Effector memory CD8-positive, alpha-beta T cell (primary cell): ENCODE measurements around the gene SLC22A4.
A peak's percentile ranks its signal among the peaks of the same experiment; 100 is the strongest.

Experiments
- ATAC-seq: fragments of 150-1000 bp; cut with Tn5 transposase; replicated peaks from 2 replicates; pipeline ENCODE4 v1.10.0; 2021; ENCODE audit warnings: mild to moderate bottlenecking, moderate library complexity
- DNase-seq, 3 experiments: peaks; one replicate each; pipeline ENCODE4 v3.0.0; 2021
- H3K27ac Mint-ChIP-seq, 2 donors: one replicate each; pipeline ENCODE4 v1.8.0; 2022; ENCODE audit warnings: mild to moderate bottlenecking in 2 of 2, mixed read lengths in 2 of 2, moderate library complexity in 2 of 2
- H3K27me3 Mint-ChIP-seq, 2 donors: one replicate each; pipeline ENCODE4 v1.8.0; 2022; ENCODE audit warnings: mixed read lengths in 2 of 2
- H3K36me3 Mint-ChIP-seq: one replicate; pipeline ENCODE4 v1.8.0; 2022; ENCODE audit warnings: mild to moderate bottlenecking, moderate library complexity, mixed read lengths; ENCODE audit not compliant: insufficient read depth
- H3K4me1 Mint-ChIP-seq, 2 donors: one replicate each; pipeline ENCODE4 v1.8.0; 2022; ENCODE audit warnings: low read depth in 2 of 2, mixed read lengths in 2 of 2
- H3K4me3 Mint-ChIP-seq, 2 donors: one replicate each; pipeline ENCODE4 v1.8.0; 2022; ENCODE audit warnings: mild to moderate bottlenecking in 2 of 2, mixed read lengths in 2 of 2, moderate library complexity in 2 of 2
- H3K9me3 Mint-ChIP-seq, 2 donors: one replicate each; pipeline ENCODE4 v1.8.0; 2022; ENCODE audit warnings: mixed read lengths in 2 of 2

The SLC22A4 gene

DNA sequence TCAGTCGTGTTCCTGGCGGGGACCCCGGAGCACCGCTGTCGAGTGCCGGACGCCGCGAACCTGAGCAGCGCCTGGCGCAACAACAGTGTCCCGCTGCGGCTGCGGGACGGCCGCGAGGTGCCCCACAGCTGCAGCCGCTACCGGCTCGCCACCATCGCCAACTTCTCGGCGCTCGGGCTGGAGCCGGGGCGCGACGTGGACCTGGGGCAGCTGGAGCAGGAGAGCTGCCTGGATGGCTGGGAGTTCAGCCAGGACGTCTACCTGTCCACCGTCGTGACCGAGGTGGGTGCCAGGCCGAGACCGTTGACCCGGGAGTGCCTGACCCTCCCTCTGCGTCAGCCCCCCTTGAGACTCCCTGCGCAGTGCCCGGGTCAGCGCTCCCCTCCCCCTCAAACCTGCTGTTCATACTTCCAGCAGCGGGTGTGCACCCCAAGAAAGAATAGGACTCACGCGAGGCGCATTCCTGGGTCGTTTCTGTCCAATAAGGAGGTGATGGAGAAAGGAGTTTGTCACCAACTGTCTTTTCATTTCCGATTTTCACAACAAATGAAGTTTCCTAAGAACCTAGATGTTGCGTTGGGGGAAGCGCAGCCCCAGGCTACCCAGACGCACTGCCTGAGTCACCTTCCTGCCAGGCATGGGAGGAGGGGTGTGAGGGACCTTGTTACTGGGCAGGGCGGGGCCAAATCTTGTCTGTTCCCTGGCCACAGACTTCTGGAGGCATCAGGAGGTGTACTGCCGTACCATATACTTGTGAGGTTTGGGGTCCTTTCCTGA lies 722 bp downstream of the SLC22A4 start:
- DNase-seq (peak; percentile 24 to 52 (median 42)), ATAC-seq (peak; percentile 53)
- H3K27ac Mint-ChIP-seq: peak overlapping the region in 1 of 2 donors; percentile 83
- H3K36me3 Mint-ChIP-seq: no peaks in the 10 kb centered on the region
- H3K9me3 Mint-ChIP-seq: no peaks in the 10 kb centered on the region
- H3K4me1 Mint-ChIP-seq: peaks cover 13 to 17% of the 10 kb centered on the region in 2 donors
- peaks cover 0 to 22% of the 10 kb centered on the region in 2 donors for H3K27me3 Mint-ChIP-seq
- peak overlapping the region; percentile 95 to 98 for H3K4me3 Mint-ChIP-seq

DNA sequence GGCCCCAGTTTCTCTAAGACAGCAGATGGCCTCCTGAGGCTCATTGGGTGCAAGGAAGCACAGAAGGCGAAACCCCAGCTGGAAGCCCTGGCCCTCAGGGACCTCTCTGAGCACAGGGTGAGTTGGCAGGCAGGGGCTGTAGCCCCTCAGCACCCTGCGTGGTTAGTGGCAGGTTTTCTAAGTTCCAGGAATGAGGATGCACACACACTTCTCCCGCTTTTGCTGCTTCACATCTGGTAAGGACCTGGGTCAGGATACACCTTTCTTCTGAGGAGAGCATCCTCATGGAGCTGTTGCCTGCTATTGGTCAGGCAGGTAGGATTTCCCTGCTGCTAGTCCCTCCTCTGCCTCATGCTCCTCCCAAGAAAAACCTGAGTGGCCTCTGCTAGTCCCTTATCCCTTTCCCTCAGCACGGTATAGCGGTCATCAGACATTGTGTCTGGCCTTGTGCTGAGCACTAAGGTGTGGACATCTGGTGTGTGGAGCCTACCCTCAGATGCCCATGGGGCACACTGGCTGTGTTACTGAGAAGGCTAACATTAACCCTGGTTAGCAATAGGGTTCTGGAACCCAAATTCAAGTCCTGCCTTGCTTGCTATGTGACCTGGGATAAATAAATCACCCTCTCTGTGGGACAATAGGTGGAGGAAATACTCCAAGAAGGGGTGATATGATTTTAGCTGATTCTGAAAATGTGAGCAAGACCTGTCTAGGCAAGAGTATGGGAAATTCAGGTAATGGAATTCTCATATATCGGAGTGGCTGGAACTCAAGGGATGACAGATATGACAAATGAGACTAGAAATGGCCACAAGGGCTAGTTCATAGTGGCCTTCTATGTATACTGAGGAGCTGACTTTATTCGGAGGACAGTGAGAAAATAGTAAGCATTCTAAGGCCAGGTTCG lies 1.6 kb downstream of the SLC22A4 start:
- H3K27me3 Mint-ChIP-seq: peaks cover 0 to 22% of the 10 kb centered on the region in 2 donors
- no peak for ATAC-seq
- peak overlapping the region in 1 of 2 donors; percentile 83 for H3K27ac Mint-ChIP-seq
- H3K4me1 Mint-ChIP-seq: peaks cover 13 to 17% of the 10 kb centered on the region in 2 donors
- H3K36me3 Mint-ChIP-seq: no peaks in the 10 kb centered on the region
- no peaks in the 10 kb centered on the region for H3K9me3 Mint-ChIP-seq
- peak overlapping the region; percentile 95 to 98 for H3K4me3 Mint-ChIP-seq
- DNase-seq: no peak

- DNase-seq: no peak
- no peaks in the 10 kb centered on the region for H3K9me3 Mint-ChIP-seq
- H3K4me3 Mint-ChIP-seq: no peak overlapping the region
- ATAC-seq: no peak
- no peaks in the 10 kb centered on the region for H3K36me3 Mint-ChIP-seq
- peaks cover 13 to 17% of the 10 kb centered on the region in 2 donors for H3K4me1 Mint-ChIP-seq
- H3K27ac Mint-ChIP-seq: no peak overlapping the region
- H3K27me3 Mint-ChIP-seq: peaks cover 0 to 22% of the 10 kb centered on the region in 2 donors
These were observed 2.3 kb downstream of the SLC22A4 start for GRCh38 chr5:132296412-132297016.

GRCh38 chr5:132297211-132297940 lies 3.2 kb downstream of the SLC22A4 start:
- no peak overlapping the region for H3K4me3 Mint-ChIP-seq
- DNase-seq (no peak), ATAC-seq (no peak)
- H3K36me3 Mint-ChIP-seq: no peaks in the 10 kb centered on the region
- no peaks in the 10 kb centered on the region for H3K9me3 Mint-ChIP-seq
- H3K27me3 Mint-ChIP-seq: peaks cover 0 to 22% of the 10 kb centered on the region in 2 donors
- peaks cover 13 to 17% of the 10 kb centered on the region in 2 donors for H3K4me1 Mint-ChIP-seq
- H3K27ac Mint-ChIP-seq: no peak overlapping the region

DNA sequence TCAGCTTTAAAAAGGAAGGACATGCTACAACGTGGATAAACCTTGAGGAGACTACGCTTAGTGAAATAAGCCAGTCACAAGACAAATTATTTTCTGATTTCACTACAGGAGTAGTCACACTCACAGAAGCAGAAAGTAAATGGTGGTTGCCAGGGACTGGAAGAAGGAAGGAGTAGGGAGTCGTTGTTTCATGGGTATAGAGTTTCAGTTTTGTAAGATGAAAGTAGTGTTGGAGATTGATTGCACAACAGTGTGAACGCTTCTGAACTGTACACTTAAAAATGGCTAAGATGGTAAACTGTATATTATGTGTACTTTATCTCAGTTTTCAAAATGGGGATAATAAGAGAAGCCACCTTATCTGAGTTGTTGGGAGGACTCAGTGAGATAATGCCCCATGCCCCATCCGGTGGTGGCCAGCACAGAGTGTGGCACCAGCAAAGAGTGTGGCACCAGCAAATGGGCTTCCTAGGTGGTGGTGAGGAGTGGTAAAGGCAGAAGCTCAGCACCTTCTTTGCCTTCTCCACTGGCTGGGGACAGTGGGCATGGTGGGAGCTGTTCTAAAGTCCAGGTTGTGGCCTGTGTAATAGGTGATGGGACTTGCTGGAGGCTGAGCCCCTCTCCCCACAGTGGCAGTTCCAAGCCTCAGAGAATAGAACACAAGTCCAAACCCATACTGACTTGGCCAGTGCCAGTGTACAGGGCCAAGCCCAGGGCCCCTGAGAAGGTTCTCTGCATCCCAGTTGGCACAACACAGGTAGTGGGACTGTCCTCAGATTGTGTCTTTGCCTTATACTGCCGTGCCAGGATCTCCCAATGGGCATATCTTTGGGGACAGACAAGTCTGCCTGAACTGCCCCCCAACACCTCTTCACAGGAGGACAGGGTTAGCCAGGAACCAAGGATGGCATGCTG lies 4.4 kb downstream of the SLC22A4 start:
- Mint-ChIP-seq H3K4me3 (no peak overlapping the region), H3K36me3 (no peaks in the 10 kb centered on the region), H3K27ac (no peak overlapping the region), H3K9me3 (no peaks in the 10 kb centered on the region), H3K27me3 (peaks cover 0 to 22% of the 10 kb centered on the region in 2 donors), H3K4me1 (peaks cover 13% of the 10 kb centered on the region in 2 donors)
- ATAC-seq (no peak), DNase-seq (no peak)

DNA sequence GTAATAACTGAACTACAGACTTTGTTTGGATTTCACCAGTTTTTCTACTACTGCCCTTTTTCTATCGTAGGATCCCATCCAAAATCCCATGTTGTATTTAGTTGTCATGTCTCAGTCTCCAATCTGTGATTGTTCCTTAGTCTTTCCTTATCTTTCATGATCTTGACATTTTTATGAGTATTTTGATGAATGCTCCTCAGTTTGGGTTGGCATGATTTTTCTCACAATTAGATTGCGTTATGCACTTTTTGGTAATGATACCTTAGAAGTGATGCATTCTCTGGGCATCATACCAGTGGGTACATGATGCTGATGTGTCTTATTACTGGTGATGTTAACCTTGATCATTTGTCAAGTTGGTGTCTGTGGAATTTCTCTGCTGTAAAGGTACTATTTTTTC lies 5.7 kb downstream of the SLC22A4 start:
- Mint-ChIP-seq H3K27ac (no peak overlapping the region), H3K4me3 (no peak overlapping the region), H3K4me1 (peaks cover 5 to 6% of the 10 kb centered on the region in 2 donors), H3K36me3 (no peaks in the 10 kb centered on the region), H3K9me3 (peaks cover 0 to under 1% of the 10 kb centered on the region in 2 donors), H3K27me3 (peaks cover 0 to 22% of the 10 kb centered on the region in 2 donors)
- DNase-seq: no peak
- ATAC-seq: no peak

DNA sequence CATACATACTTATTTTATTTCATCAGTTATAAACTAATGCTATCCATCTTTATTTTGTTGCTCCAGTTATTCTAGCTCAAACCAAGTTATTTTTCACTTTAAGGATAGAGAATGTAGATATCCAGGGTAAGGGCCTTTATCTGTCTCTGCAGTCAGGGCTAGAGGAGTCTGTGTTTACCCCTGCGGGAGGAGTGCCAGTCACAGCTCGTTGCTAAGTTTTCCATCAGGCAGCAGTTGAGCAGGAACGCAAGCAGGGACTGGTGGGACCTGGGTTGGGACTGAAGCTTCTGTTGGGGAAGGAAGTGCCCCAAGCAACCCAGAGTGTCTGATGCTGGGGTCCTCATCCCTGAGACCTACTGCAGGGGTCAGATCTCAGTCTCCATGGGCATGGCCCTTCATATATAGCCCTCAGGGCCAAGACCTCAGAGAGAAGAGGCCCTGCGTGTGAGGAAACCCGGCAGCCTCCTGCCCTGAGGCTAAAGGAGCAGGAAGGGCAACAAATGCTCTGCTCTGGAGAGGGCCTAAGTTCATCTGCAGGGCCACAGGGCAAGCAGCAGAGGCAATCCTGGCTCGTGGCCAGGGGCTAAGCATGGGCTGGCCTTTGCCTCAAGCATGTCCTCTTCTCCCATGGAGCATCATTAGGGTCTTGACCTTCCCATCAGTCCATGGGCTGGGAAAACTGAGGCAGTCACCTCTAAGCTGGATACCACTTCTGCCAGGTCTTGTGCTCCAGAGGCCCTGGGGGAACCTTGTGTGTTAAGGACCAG lies 6.6 kb downstream of the SLC22A4 start:
- no peaks in the 10 kb centered on the region for H3K36me3 Mint-ChIP-seq
- peaks cover 0 to 16% of the 10 kb centered on the region in 2 donors for H3K27me3 Mint-ChIP-seq
- DNase-seq (no peak), ATAC-seq (no peak)
- no peak overlapping the region for H3K27ac Mint-ChIP-seq
- no peaks in the 10 kb centered on the region for H3K4me1 Mint-ChIP-seq
- no peak overlapping the region for H3K4me3 Mint-ChIP-seq
- H3K9me3 Mint-ChIP-seq: peaks cover 0 to 6% of the 10 kb centered on the region in 2 donors

- Mint-ChIP-seq H3K27ac (no peak overlapping the region), H3K4me3 (no peak overlapping the region), H3K4me1 (no peaks in the 10 kb centered on the region), H3K36me3 (no peaks in the 10 kb centered on the region), H3K27me3 (peaks cover 0 to 8% of the 10 kb centered on the region in 2 donors), H3K9me3 (peaks cover 0 to 6% of the 10 kb centered on the region in 2 donors)
- DNase-seq (no peak), ATAC-seq (no peak)
These were observed 7.4 kb downstream of the SLC22A4 start for GRCh38 chr5:132301344-132302271.

DNA sequence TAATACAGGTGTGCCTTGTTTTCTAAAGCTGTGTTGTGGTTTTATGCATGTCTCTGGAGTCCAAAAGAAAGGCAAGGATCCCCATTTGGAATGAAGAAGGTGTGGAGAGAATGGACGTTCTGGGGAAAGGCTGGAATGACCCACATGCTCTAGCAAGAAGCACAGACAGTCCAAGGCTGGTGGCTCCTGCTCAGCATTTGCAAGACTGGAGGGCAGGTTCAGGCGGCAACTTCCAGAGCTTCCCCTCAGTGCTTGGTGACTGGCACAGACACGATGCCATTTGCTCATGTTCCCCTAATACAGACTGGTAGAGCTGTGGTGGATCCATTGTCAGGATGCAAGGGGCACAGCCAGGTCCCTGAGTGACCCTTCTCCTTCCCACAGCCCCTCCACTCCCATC lies 8.2 kb downstream of the SLC22A4 start:
- Mint-ChIP-seq H3K4me3 (no peak overlapping the region), H3K27me3 (no peaks in the 10 kb centered on the region), H3K4me1 (no peaks in the 10 kb centered on the region), H3K9me3 (peaks cover 0 to 6% of the 10 kb centered on the region in 2 donors), H3K27ac (no peak overlapping the region), H3K36me3 (no peaks in the 10 kb centered on the region)
- no peak for DNase-seq
- ATAC-seq: no peak

DNA sequence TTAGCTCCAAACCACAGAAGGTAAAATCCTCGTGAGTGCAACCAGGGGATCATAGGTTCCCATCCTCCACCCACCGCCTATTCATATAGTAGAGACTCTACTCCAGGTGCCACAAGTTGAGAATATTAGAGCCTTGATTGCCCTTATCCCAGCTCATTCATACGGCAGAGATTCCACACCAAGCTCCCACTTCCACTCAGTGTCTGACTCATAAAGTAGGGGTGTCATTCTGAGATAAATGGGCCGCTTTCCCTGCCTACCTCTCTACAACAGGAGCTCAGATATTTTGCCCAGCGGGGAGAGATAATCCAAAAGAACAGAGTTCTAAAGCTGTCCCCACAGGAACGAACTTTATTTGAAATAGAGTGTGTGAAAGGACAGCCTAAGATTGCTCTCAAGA lies 9.4 kb downstream of the SLC22A4 start:
- Mint-ChIP-seq H3K27ac (no peak overlapping the region), H3K4me3 (no peak overlapping the region), H3K36me3 (no peaks in the 10 kb centered on the region), H3K4me1 (no peaks in the 10 kb centered on the region), H3K27me3 (no peaks in the 10 kb centered on the region), H3K9me3 (peaks cover 0 to 6% of the 10 kb centered on the region in 2 donors)
- no peak for ATAC-seq
- DNase-seq: no peak

GRCh38 chr5:132305420-132305819 lies 11.2 kb downstream of the SLC22A4 start:
- H3K4me1 Mint-ChIP-seq: no peaks in the 10 kb centered on the region
- H3K4me3 Mint-ChIP-seq: no peak overlapping the region
- H3K27ac Mint-ChIP-seq: no peak overlapping the region
- no peaks in the 10 kb centered on the region for H3K36me3 Mint-ChIP-seq
- no peak for DNase-seq
- no peak for ATAC-seq
- peaks cover 0 to 6% of the 10 kb centered on the region in 2 donors for H3K9me3 Mint-ChIP-seq
- H3K27me3 Mint-ChIP-seq: no peaks in the 10 kb centered on the region
